HEK293 (cell line): Measurements from ENCODE around the gene NKD1.

Source experiments
- ATF2 ChIP-seq: fragments of 450-650 bp; formaldehyde crosslinking; IDR thresholded peaks from 2 replicates; pipeline ENCODE4 v1.5.1; 2016; ENCODE audit warnings: missing biosample characterization, missing genetic modification characterization, low read depth
- PRDM4 ChIP-seq: fragments of 450-650 bp; formaldehyde crosslinking; IDR thresholded peaks from 2 replicates; pipeline ENCODE4 v1.5.1; 2017; ENCODE audit warnings: missing biosample characterization, missing genetic modification characterization
- ZBTB1 ChIP-seq: fragments of 450-650 bp; formaldehyde crosslinking; IDR thresholded peaks from 2 replicates; pipeline ENCODE4 v1.5.1; 2016; ENCODE audit warnings: missing biosample characterization, missing genetic modification characterization
- ZBTB21 ChIP-seq: fragments of 450-650 bp; formaldehyde crosslinking; IDR thresholded peaks from 2 replicates; pipeline ENCODE4 v1.5.1; 2017; ENCODE audit warnings: missing biosample characterization, missing genetic modification characterization
- ZBTB8A ChIP-seq: fragments of 450-650 bp; formaldehyde crosslinking; IDR thresholded peaks from 2 replicates; pipeline ENCODE4 v1.5.1; 2016; ENCODE audit warnings: missing biosample characterization, missing genetic modification characterization
- ZEB2 ChIP-seq: fragments of 450-650 bp; formaldehyde crosslinking; IDR thresholded peaks from 2 replicates; pipeline ENCODE4 v1.5.1; 2016; ENCODE audit warnings: missing biosample characterization, missing genetic modification characterization
- ZNF121 ChIP-seq: fragments of 450-650 bp; formaldehyde crosslinking; IDR thresholded peaks from 2 replicates; pipeline ENCODE4 v1.5.1; 2016; ENCODE audit warnings: missing biosample characterization, missing genetic modification characterization
- ZNF175 ChIP-seq: fragments of 450-650 bp; formaldehyde crosslinking; IDR thresholded peaks from 2 replicates; pipeline ENCODE4 v1.5.1; 2016; ENCODE audit warnings: missing biosample characterization, missing genetic modification characterization
- ZNF274 ChIP-seq, 2 experiments: fragments of 200-500 bp in 1 of 2; fragments of 450-650 bp in 1 of 2; sonication (Bioruptor generic) in 1 of 2; formaldehyde crosslinking in 1 of 2; IDR thresholded peaks; 2 replicates each; pipeline versions ENCODE4 v1.5.1 to v1.6.1; 2014 to 2016; ENCODE audit warnings: borderline replicate concordance in 1 of 2, inconsistent platforms in 1 of 2, low read length in 1 of 2, missing biosample characterization in 1 of 2, missing genetic modification characterization in 1 of 2
- ZNF488 ChIP-seq: fragments of 450-650 bp; formaldehyde crosslinking; IDR thresholded peaks from 2 replicates; pipeline ENCODE4 v1.5.1; 2016; ENCODE audit warnings: missing biosample characterization, missing genetic modification characterization
- ZNF624 ChIP-seq: fragments of 450-650 bp; formaldehyde crosslinking; IDR thresholded peaks from 2 replicates; pipeline ENCODE4 v1.5.1; 2017; ENCODE audit warnings: missing biosample characterization, missing genetic modification characterization
- TF ChIP-seq, protein P1 (sequence below): fragments of 450-650 bp; formaldehyde crosslinking; IDR thresholded peaks from 2 replicates; pipeline ENCODE4 v1.5.1; 2016; ENCODE audit warnings: missing biosample characterization, missing genetic modification characterization
- TF ChIP-seq, protein P2 (sequence below): fragments of 450-650 bp; formaldehyde crosslinking; IDR thresholded peaks from 2 replicates; pipeline ENCODE4 v1.5.1; 2016; ENCODE audit warnings: missing biosample characterization, missing genetic modification characterization, low read depth

- TF ChIP-seq ATF2 (tag by site-specific recombination) (no peak), PRDM4 (no peak), ZBTB1 (tag by site-specific recombination) (no peak), ZBTB8A (tag by site-specific recombination) (no peak), ZNF624 (tag by site-specific recombination) (no peak), ZNF175 (no peak), ZNF121 (no peak), ZBTB21 (tag by site-specific recombination) (no peak), ZNF488 (no peak), ZNF274 (IDR thresholded peaks at IDR 0.05; ENCODE audit: low read length) (no peak), ZNF274 (tag by site-specific recombination; IDR thresholded peaks at IDR 0.05; ENCODE audit: borderline replicate concordance) (no peak), ZEB2 (tag by site-specific recombination) (no peak)
- TF ChIP-seq, protein P1, sequence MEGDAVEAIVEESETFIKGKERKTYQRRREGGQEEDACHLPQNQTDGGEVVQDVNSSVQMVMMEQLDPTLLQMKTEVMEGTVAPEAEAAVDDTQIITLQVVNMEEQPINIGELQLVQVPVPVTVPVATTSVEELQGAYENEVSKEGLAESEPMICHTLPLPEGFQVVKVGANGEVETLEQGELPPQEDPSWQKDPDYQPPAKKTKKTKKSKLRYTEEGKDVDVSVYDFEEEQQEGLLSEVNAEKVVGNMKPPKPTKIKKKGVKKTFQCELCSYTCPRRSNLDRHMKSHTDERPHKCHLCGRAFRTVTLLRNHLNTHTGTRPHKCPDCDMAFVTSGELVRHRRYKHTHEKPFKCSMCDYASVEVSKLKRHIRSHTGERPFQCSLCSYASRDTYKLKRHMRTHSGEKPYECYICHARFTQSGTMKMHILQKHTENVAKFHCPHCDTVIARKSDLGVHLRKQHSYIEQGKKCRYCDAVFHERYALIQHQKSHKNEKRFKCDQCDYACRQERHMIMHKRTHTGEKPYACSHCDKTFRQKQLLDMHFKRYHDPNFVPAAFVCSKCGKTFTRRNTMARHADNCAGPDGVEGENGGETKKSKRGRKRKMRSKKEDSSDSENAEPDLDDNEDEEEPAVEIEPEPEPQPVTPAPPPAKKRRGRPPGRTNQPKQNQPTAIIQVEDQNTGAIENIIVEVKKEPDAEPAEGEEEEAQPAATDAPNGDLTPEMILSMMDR (tag by site-specific recombination) = no peak
- TF ChIP-seq, protein P2, sequence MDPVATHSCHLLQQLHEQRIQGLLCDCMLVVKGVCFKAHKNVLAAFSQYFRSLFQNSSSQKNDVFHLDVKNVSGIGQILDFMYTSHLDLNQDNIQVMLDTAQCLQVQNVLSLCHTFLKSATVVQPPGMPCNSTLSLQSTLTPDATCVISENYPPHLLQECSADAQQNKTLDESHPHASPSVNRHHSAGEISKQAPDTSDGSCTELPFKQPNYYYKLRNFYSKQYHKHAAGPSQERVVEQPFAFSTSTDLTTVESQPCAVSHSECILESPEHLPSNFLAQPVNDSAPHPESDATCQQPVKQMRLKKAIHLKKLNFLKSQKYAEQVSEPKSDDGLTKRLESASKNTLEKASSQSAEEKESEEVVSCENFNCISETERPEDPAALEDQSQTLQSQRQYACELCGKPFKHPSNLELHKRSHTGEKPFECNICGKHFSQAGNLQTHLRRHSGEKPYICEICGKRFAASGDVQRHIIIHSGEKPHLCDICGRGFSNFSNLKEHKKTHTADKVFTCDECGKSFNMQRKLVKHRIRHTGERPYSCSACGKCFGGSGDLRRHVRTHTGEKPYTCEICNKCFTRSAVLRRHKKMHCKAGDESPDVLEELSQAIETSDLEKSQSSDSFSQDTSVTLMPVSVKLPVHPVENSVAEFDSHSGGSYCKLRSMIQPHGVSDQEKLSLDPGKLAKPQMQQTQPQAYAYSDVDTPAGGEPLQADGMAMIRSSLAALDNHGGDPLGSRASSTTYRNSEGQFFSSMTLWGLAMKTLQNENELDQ (tag by site-specific recombination) = no peak
These were observed 24.5 kb downstream of the NKD1 start for GRCh38 chr16:50572700-50573099.
